IPS DF 6.9 (cell line): ENCODE results near the gene DTYMK.

ENCODE experiments used
- DNase-seq: peaks from one replicate; pipeline ENCODE4 v3.0.0-alpha.2; 2013; ENCODE audit warnings: low read depth, low spot score
- H3K27ac ChIP-seq: one replicate; pipeline ENCODE4 v1.5.1; 2013; ENCODE audit warnings: low read length, control low read depth
- H3K27me3 ChIP-seq: 2 replicates; pipeline ENCODE4 v1.6.1; 2013; ENCODE audit warnings: mild to moderate bottlenecking, low read length; ENCODE audit not compliant: control insufficient read depth, insufficient read depth
- H3K36me3 ChIP-seq: 2 replicates; pipeline ENCODE4 v1.6.1; 2013; ENCODE audit warnings: low read length; ENCODE audit not compliant: control insufficient read depth, insufficient read depth
- H3K4me1 ChIP-seq: 2 replicates; pipeline ENCODE4 v1.6.1; 2013; ENCODE audit warnings: low read length; ENCODE audit not compliant: control insufficient read depth, insufficient read depth
- H3K4me3 ChIP-seq: 2 replicates; pipeline ENCODE4 v1.5.1; 2013; ENCODE audit warnings: mild to moderate bottlenecking, low read length
- H3K9me3 ChIP-seq: 2 replicates; pipeline ENCODE4 v1.6.1; 2013; ENCODE audit warnings: low read length, inconsistent platforms; ENCODE audit not compliant: control insufficient read depth, insufficient read depth
- WGBS: extraction: QIAGEN DNeasy Blood & Tissue Kit; methylation state at CpG from one replicate; pipeline ENCODE4 v1.1.7; 2013; ENCODE audit warnings: mixed read lengths, missing lambda C conversion rate; ENCODE audit not compliant: insufficient read length, insufficient coverage; 5-methylcytosine and 5-hydroxymethylcytosine counted together

The DTYMK gene

DNA sequence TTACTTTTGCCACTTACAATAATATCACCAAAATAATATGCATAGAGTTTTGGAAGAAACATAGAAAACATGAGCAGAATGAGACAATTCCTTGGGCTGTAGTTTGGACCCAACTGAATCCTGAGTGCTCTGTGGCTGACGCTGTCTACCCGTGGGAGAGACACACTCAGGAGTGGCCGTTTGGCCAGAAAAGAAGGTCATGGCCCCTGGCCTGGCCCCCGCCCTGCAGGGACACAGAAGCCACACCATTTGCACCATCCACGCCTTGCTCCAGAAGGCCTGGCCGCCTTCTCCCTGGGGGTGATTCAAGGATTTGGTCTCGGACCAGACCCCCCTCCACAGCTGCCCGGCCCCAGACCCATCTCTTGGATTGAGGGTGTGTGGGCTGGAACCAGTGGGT, 41.4 kb upstream of the DTYMK start:
- Histone ChIP-seq H3K4me3 (no peak overlapping the region), H3K9me3 (peaks cover 2% of the 10 kb centered on the region; the same call in 1 of the 2 replicates), H3K27me3 (no peaks in the 10 kb centered on the region), H3K27ac (no peak overlapping the region), H3K4me1 (no peaks in the 10 kb centered on the region; the same call in 1 of the 2 replicates), H3K36me3 (peaks cover 5% of the 10 kb centered on the region; the same call in 1 of the 2 replicates)
- WGBS = no CpG with 5 or more reads among the region's 8 CpGs
- no peak for DNase-seq

DNA sequence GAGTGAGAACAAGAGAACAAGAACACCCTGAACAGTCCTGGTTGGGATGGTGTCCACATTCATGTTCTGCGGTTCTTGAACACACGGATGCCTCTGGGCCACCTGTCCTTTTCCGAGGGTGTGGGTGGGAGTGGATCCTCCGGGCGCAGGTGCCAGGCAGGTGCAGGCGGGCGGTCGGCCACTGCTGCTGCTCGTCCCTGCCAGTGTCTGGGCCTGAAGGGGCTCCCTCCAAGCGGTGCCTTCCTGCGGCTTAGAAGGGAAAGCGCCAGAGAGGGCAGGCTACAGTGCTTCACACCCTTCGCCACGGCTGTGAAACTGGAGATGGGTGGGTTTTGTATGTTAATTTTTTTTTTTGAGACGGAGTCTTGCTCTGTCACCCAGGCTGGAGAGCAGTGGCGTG, 39.8 kb upstream of the DTYMK start:
- no peaks in the 10 kb centered on the region for H3K27me3 ChIP-seq
- peaks cover 12% of the 10 kb centered on the region for H3K36me3 ChIP-seq
- H3K4me1 ChIP-seq = no peaks in the 10 kb centered on the region; the same call in 1 of the 2 replicates
- peaks cover 2% of the 10 kb centered on the region; the same call in 1 of the 2 replicates for H3K9me3 ChIP-seq
- WGBS = no CpG with 5 or more reads among the region's 16 CpGs
- H3K27ac ChIP-seq = no peak overlapping the region
- no peak for DNase-seq
- H3K4me3 ChIP-seq = no peak overlapping the region

DNA sequence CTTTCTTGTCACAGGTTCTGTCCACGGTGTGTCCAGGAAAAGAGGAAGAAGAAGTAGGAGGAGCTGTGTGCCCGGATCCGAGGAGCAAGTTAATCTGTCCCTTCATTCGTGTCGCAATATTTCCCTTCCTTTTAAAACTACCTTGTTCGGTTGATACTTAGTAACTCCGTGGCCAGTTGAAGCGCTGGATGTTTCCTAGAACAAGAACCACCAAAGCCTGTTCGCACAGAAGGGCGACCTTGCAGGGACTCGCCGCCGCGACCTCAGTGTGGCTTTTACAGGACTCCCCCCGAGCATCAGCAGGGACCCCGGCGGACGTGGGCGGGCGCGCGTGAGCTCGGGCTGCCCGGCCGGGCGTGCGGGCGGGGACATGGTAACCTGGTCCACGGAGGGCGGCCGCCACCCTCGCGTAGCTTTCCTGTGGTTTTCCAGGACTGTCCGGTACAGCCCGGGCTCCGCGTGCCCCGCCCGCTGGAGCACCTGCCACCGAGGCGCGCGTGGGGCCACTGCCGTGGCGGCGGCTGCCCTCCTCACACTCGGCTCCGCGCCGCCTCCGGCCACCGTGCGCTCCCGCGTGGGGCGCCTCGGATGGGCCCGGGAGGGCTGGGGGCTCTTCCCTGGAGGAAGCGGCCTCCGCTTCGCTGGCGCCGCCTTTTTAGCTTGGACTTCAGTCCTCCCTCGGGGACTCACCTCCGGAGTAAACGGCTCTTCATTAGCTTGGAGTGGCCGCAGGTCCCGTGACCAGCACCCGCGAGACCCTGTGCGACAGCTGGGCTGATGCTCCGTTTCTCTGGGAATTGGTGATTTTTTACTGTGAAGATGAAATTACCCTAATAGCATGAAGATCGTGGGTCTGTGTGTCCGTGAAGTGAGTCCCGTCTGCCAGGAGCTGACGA, 38.6 kb upstream of the DTYMK start:
- Histone ChIP-seq H3K4me1 (no peaks in the 10 kb centered on the region; the same call in 1 of the 2 replicates), H3K27ac (no peak overlapping the region), H3K27me3 (no peaks in the 10 kb centered on the region), H3K9me3 (peaks cover 2% of the 10 kb centered on the region; the same call in 1 of the 2 replicates), H3K36me3 (peaks cover 24% of the 10 kb centered on the region), H3K4me3 (no peak overlapping the region)
- WGBS = no CpG with 5 or more reads among the region's 76 CpGs
- DNase-seq = no peak

DNA sequence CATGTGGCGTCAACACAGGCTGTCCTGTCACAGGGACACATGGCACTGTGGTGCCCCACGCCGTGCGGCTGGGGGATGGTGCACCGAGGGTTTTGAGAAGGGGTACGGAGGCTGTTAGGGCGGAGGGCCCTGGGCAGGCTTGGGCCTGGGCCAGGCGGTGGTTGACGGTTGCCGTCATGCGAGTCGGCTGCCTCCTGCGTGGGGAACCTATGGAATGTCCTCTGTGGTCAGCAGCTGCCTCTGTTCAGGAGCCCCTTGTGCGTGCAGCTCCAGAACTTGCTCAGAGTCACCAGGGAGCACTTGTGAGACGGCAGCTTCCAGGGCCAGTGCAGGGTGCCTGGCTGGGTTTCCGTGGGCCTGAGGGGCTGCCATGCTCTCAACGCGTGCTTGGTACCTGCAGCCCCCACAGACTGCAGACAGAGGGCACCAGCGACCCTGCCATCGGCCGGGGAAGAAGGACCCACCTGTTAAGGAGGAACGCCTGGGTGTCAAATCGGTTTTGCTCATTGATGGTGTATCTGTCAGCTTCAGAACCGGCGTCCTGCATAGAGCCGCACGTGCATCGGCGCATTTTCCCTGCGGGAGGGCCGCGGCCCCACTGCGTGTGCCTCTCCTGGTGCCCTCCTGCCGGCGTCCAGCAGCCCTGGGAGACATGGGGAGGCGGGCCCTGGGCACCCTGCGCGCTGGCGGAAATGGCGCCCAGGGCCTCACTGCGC, 37.8 kb upstream of the DTYMK start:
- DNase-seq = no peak
- Histone ChIP-seq H3K9me3 (peaks cover 2% of the 10 kb centered on the region; the same call in 1 of the 2 replicates), H3K27ac (no peak overlapping the region), H3K36me3 (peaks cover 32% of the 10 kb centered on the region), H3K27me3 (no peaks in the 10 kb centered on the region), H3K4me3 (no peak overlapping the region), H3K4me1 (no peaks in the 10 kb centered on the region; the same call in 1 of the 2 replicates)
- WGBS = no CpG with 5 or more reads among the region's 41 CpGs

DNA sequence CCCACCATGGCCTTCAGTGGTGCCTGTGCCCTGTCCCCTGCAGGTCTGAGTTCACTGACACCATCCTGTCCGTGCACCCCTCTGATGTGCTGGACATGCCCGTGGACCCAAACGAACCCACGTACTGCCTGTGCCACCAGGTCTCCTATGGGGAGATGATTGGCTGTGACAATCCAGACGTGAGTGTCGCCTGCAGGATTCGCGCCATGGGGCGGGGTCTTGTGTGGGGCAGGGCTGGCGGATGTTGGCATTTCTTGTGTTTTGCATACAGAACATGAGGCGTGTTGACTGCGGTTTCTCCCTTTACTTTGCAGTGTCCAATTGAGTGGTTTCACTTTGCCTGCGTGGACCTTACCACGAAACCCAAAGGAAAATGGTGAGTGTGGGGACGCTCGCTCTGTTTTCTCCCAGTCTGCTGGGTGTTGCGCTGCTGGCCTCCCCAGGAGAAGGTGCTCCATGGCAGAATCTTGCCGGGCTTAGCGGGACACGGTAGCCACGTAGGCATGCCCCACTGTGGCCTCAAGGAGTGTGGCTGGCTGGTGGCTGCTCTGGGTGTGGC, 36.4 kb upstream of the DTYMK start:
- WGBS = no CpG with 5 or more reads among the region's 21 CpGs
- H3K36me3 ChIP-seq = peaks cover 36% of the 10 kb centered on the region
- H3K9me3 ChIP-seq = peaks cover 2% of the 10 kb centered on the region; the same call in 1 of the 2 replicates
- no peak overlapping the region for H3K4me3 ChIP-seq
- H3K27me3 ChIP-seq = no peaks in the 10 kb centered on the region
- no peak for DNase-seq
- no peak overlapping the region for H3K27ac ChIP-seq
- H3K4me1 ChIP-seq = no peaks in the 10 kb centered on the region; the same call in 1 of the 2 replicates

DNA sequence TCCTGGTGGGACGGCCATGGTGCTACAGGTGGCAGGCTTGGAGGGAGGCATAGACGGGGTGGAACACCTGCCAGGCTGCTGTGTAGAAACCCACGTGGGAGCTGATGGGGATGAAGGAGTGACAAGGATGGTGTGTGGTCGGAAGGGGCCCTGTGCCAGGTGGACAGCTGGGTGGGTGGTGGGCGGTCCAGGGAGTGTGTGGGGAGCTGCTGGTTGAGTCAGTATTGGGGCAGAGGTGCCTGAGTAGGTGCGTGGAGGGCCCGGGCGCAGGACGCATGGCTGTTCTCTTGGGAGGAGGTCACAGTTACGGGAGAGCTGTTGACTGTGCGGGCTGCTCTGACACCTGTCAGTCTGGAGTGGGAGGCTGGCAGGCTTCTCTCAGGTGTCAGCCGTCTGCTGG, 35.2 kb upstream of the DTYMK start:
- peaks cover 2% of the 10 kb centered on the region; the same call in 1 of the 2 replicates for H3K9me3 ChIP-seq
- no peaks in the 10 kb centered on the region for H3K27me3 ChIP-seq
- no peak overlapping the region for H3K27ac ChIP-seq
- WGBS = no CpG with 5 or more reads among the region's 12 CpGs
- H3K4me1 ChIP-seq = no peaks in the 10 kb centered on the region; the same call in 1 of the 2 replicates
- H3K4me3 ChIP-seq = no peak overlapping the region
- peaks cover 36% of the 10 kb centered on the region for H3K36me3 ChIP-seq
- DNase-seq = no peak

DNA sequence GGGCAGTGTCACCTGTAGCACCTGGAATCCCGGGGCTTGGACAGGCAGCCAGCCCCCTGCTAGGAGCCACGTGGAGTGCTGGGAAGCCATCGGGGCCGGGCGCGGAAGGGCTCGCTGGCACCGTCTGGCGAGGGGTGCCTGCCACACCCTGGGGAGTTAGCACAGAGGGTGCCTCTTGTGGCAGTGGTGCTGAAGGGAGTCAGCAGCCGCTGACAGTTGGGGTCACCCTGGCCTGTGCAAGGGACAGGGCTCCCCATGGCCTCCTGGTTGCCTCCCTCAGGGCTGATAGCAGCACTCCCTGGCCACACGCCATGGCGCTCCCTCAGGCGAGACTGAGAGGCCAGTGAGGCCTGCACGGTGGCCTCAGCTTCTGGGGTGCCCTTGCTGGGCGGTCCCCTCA, 33.9 kb upstream of the DTYMK start:
- DNase-seq = no peak
- Histone ChIP-seq H3K4me3 (no peak overlapping the region), H3K4me1 (no peaks in the 10 kb centered on the region; the same call in 1 of the 2 replicates), H3K36me3 (peaks cover 36% of the 10 kb centered on the region), H3K27ac (no peak overlapping the region), H3K9me3 (peaks cover 2% of the 10 kb centered on the region; the same call in 1 of the 2 replicates), H3K27me3 (no peaks in the 10 kb centered on the region)
- no CpG with 5 or more reads among the region's 15 CpGs for WGBS

DNA sequence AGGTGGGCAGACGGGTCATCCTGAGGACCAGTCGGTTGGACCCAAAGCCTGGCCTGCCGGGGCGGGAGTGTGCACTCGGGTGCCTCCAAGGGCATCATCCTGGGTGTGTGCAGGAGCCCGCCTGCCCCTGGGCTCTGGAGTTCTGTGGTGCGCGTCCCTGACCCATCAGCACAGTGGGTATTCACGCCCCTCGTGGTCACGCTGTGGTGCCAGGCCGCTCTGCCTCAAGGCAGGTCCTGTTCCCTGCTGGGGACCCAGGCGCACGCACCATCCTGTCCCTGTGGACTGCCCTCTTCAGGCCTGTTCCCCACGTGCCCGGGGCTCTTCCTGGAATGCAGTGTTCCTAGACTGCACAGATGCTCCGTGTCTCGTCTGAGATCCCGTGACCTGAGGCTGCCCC, 33.5 kb upstream of the DTYMK start:
- WGBS = no CpG with 5 or more reads among the region's 19 CpGs
- Histone ChIP-seq H3K4me3 (no peak overlapping the region), H3K27me3 (no peaks in the 10 kb centered on the region), H3K9me3 (peaks cover 2% of the 10 kb centered on the region; the same call in 1 of the 2 replicates), H3K27ac (no peak overlapping the region), H3K36me3 (peaks cover 36% of the 10 kb centered on the region), H3K4me1 (no peaks in the 10 kb centered on the region; the same call in 1 of the 2 replicates)
- no peak for DNase-seq

DNA sequence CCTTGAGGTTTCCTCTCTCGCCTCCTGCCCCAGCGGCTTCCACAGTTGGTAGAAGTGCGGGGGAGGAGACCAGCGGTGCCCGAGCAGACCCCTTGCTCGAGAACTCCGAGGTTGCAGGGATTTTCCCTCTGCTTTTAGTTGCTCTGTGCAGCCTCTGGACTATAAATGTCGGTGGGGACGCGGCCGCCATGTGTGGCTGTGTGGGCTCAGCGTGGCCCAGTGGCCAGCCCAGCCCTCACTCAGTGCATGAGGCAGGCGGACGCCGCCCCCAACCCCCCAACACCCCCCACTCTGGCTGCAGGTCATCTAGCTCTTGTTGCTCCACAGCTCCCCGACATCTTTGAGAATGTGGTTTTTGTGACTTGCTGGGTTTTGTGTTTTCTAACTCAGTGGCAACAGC, 32.5 kb upstream of the DTYMK start:
- Histone ChIP-seq H3K36me3 (peaks cover 39% of the 10 kb centered on the region), H3K27ac (no peak overlapping the region), H3K27me3 (no peaks in the 10 kb centered on the region), H3K4me1 (no peaks in the 10 kb centered on the region; the same call in 1 of the 2 replicates), H3K4me3 (no peak overlapping the region), H3K9me3 (peaks cover 2% of the 10 kb centered on the region; the same call in 1 of the 2 replicates)
- no CpG with 5 or more reads among the region's 16 CpGs for whole genome bisulfite sequencing
- DNase-seq = no peak

DNA sequence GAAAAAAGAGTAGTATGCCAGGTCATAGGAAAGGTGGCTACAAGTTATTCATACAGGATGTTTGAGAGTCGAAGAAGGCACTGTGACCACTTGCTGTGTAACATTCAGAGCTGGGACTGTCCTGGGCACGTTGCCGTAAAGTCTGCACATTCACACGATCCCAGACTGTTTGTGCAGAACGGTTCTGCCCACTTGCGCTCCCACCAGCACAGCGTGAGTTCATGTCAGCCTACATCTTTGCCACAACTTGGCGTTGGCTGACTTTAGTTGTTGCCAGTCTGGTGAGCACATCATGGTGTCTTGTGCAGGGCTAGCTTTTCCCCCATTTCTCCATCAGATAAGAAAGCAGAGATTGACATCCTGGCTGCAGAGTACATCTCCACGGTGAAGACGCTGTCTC, 22.3 kb upstream of the DTYMK start:
- no CpG with 5 or more reads among the region's 10 CpGs for WGBS
- H3K36me3 ChIP-seq = peaks cover 29% of the 10 kb centered on the region

More for the DNA sequence above, 22.3 kb upstream of the DTYMK start:
- Histone ChIP-seq H3K9me3 (no peaks in the 10 kb centered on the region), H3K27me3 (no peaks in the 10 kb centered on the region), H3K4me1 (no peaks in the 10 kb centered on the region; the same call in 1 of the 2 replicates), H3K4me3 (no peak overlapping the region), H3K27ac (no peak overlapping the region)
- DNase-seq = no peak
